Measurements from ENCODE around the gene CCDC6.
"Not testable (repeated sequence)": the region's sequence is repeated elsewhere in the genome, so short reads cannot be mapped to it uniquely, and the experiment has no call there.

CCDC6 gene

DNA sequence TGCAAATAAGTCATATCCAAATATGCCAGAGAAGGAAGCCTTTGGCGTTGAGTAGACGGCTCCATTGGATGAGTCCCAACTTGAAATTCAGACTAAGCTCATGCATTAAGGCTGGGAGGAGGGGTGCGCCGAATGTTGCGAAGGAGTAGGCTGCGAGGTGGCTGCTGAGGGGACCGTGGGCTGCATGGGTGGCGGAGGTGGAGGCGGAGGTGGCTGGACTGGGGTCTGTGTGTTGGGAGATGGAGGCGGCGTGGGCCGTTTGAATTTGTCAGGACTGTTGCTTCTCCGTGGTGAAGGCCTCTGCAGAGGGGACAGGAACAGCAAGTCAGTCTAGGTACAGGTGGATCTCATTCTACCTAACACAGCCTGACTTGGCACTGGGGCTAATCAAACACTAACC lies 113.5 kb downstream of the CCDC6 start:
- Histone ChIP-seq H3K27ac (ENCODE audit: extremely low read depth, low read depth, low read length) (no peak overlapping the region), H3K4me3 (ENCODE audit: low read depth, low read length) (no peak overlapping the region), H3K36me3 (ENCODE audit: control insufficient read depth in 2 of 2, insufficient read depth in 1 of 2, low read length in 2 of 2) (peaks cover 14 to 36% of the 10 kb centered on the region in 2 experiments), H3K9me3 (ENCODE audit: control insufficient read depth, insufficient read depth, low read depth, low read length) (no peaks in the 10 kb centered on the region), H3K4me1 (ENCODE audit: control insufficient read depth, insufficient read depth, low read length) (no peaks in the 10 kb centered on the region)
- no peak for TF ChIP-seq ZNF48 (tag by site-specific recombination; IDR thresholded peaks at IDR 0.05)
- peak; percentile 47; the same call in 1 of the 2 replicates for TF ChIP-seq EGR2 (tag by site-specific recombination; IDR thresholded peaks at IDR 0.05; ENCODE audit: low read depth)
- peak; percentile 39; the same call in 1 of the 2 replicates for TF ChIP-seq ZFHX2 (tag by site-specific recombination; conservative IDR thresholded peaks at IDR 0.05)
- TF ChIP-seq SCRT2 (tag by site-specific recombination; IDR thresholded peaks at IDR 0.05), result no peak
- ChIA-PET CTCF (no interaction called here), POLR2A (no interaction called here)

DNA sequence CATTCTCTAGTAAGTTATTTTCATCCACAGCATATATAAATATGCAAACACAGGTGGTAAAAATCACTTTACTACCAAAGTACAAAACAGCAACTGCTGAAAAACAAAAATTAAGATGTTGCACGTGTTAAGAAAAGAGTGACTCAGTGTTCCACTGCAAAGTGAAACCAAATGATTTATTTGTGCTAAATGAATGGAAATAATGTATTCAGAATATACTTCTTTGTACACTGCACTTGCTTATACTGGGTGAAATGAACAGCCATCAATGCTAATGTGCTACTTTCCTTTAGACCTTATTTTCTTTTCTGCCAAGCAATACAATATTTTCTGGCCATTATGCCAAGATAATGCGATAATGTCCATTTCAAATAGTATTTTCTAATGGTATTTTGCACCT lies 114.8 kb downstream of the CCDC6 start:
- no peaks in the 10 kb centered on the region for H3K4me1 ChIP-seq (ENCODE audit: control insufficient read depth, insufficient read depth, low read length)
- no peak overlapping the region for H3K4me3 ChIP-seq (ENCODE audit: low read depth, low read length)
- no peak for TF ChIP-seq ZNF792 (tag by site-specific recombination; IDR thresholded peaks at IDR 0.05)
- no peak for TF ChIP-seq ZNF19 (tag by site-specific recombination; IDR thresholded peaks at IDR 0.05; ENCODE audit: low read depth)
- no peak for TF ChIP-seq ZNF677 (tag by site-specific recombination; IDR thresholded peaks at IDR 0.05)
- TF ChIP-seq ZFP37 (tag by site-specific recombination; IDR thresholded peaks at IDR 0.05), result no peak
- TF ChIP-seq, protein P1, sequence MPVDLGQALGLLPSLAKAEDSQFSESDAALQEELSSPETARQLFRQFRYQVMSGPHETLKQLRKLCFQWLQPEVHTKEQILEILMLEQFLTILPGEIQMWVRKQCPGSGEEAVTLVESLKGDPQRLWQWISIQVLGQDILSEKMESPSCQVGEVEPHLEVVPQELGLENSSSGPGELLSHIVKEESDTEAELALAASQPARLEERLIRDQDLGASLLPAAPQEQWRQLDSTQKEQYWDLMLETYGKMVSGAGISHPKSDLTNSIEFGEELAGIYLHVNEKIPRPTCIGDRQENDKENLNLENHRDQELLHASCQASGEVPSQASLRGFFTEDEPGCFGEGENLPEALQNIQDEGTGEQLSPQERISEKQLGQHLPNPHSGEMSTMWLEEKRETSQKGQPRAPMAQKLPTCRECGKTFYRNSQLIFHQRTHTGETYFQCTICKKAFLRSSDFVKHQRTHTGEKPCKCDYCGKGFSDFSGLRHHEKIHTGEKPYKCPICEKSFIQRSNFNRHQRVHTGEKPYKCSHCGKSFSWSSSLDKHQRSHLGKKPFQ (tag by site-specific recombination; IDR thresholded peaks at IDR 0.05), result no peak
- no peak for TF ChIP-seq ZNF510 (tag by site-specific recombination; IDR thresholded peaks at IDR 0.05; ENCODE audit: insufficient replicate concordance)
- no peak for TF ChIP-seq ZNF670 (tag by site-specific recombination; IDR thresholded peaks at IDR 0.05; ENCODE audit: low read depth)
- no peak for TF ChIP-seq ZNF266 (tag by site-specific recombination; IDR thresholded peaks at IDR 0.05; ENCODE audit: low read depth)
- no peak for TF ChIP-seq ZNF157 (tag by site-specific recombination; IDR thresholded peaks at IDR 0.05)
- TF ChIP-seq ZNF843 (tag by site-specific recombination; IDR thresholded peaks at IDR 0.05), result no peak
- TF ChIP-seq ZNF423 (tag by site-specific recombination; IDR thresholded peaks at IDR 0.05), result no peak
- TF ChIP-seq IKZF3 (tag by site-specific recombination; IDR thresholded peaks at IDR 0.05), result no peak
- no peak for TF ChIP-seq BCL11A (tag by site-specific recombination; IDR thresholded peaks at IDR 0.05; ENCODE audit: low read depth)
- no peak for TF ChIP-seq ZNF521 (tag by site-specific recombination; IDR thresholded peaks at IDR 0.05)
- no peak for TF ChIP-seq ZNF302 (tag by site-specific recombination; IDR thresholded peaks at IDR 0.05; ENCODE audit: low read depth)
- no peak for TF ChIP-seq MEIS1 (CRISPR knock-in tag; IDR thresholded peaks at IDR 0.05; ENCODE audit: borderline replicate concordance)
- TF ChIP-seq, protein P2, sequence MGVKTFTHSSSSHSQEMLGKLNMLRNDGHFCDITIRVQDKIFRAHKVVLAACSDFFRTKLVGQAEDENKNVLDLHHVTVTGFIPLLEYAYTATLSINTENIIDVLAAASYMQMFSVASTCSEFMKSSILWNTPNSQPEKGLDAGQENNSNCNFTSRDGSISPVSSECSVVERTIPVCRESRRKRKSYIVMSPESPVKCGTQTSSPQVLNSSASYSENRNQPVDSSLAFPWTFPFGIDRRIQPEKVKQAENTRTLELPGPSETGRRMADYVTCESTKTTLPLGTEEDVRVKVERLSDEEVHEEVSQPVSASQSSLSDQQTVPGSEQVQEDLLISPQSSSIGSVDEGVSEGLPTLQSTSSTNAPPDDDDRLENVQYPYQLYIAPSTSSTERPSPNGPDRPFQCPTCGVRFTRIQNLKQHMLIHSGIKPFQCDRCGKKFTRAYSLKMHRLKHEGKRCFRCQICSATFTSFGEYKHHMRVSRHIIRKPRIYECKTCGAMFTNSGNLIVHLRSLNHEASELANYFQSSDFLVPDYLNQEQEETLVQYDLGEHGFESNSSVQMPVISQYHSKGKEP (tag by site-specific recombination; IDR thresholded peaks at IDR 0.05), result no peak
- TF ChIP-seq, protein P3, sequence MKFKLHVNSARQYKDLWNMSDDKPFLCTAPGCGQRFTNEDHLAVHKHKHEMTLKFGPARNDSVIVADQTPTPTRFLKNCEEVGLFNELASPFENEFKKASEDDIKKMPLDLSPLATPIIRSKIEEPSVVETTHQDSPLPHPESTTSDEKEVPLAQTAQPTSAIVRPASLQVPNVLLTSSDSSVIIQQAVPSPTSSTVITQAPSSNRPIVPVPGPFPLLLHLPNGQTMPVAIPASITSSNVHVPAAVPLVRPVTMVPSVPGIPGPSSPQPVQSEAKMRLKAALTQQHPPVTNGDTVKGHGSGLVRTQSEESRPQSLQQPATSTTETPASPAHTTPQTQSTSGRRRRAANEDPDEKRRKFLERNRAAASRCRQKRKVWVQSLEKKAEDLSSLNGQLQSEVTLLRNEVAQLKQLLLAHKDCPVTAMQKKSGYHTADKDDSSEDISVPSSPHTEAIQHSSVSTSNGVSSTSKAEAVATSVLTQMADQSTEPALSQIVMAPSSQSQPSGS (tag by site-specific recombination; IDR thresholded peaks at IDR 0.05; ENCODE audit: low read depth), result no peak
- no peak for TF ChIP-seq ZNF785 (tag by site-specific recombination; IDR thresholded peaks at IDR 0.05)
- no peak for TF ChIP-seq OVOL3 (tag by site-specific recombination; IDR thresholded peaks at IDR 0.05)
- ChIA-PET POLR2A (no interaction called here), CTCF (no interaction called here)
- H3K36me3 ChIP-seq (ENCODE audit: control insufficient read depth in 2 of 2, insufficient read depth in 1 of 2, low read length in 2 of 2), result peaks cover 14 to 33% of the 10 kb centered on the region in 2 experiments
- no peaks in the 10 kb centered on the region for H3K9me3 ChIP-seq (ENCODE audit: control insufficient read depth, insufficient read depth, low read depth, low read length)
- H3K27ac ChIP-seq (ENCODE audit: extremely low read depth, low read depth, low read length), result no peak overlapping the region

DNA sequence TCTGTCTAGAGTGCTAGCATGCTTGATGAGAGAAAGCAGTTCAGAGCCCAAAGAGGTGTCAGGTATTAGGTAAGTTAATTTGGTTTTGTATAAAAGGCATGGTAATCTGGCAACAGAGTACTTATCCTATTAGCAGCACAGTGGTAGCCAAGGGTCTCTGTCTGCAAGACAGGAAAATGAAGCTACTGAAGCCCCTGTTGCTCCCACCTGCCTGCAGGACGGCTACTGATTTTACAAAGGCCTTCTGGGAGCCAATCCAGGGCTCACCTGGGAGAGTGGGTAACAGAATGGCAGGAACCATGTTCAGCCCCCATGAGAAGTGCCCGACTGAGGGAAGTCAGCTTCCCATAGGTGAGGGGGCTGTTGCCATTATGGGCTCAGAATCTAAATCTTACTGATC lies 116.3 kb downstream of the CCDC6 start:
- H3K4me1 ChIP-seq (ENCODE audit: control insufficient read depth, insufficient read depth, low read length); POLR2A ChIA-PET; H3K27ac ChIP-seq (ENCODE audit: extremely low read depth, low read depth, low read length); CTCF ChIA-PET; H3K4me3 ChIP-seq (ENCODE audit: low read depth, low read length); H3K9me3 ChIP-seq (ENCODE audit: control insufficient read depth, insufficient read depth, low read depth, low read length): not testable (repeated sequence)
- peaks cover 14 to 33% of the 10 kb centered on the region in 2 experiments for H3K36me3 ChIP-seq (ENCODE audit: control insufficient read depth in 2 of 2, insufficient read depth in 1 of 2, low read length in 2 of 2)

DNA sequence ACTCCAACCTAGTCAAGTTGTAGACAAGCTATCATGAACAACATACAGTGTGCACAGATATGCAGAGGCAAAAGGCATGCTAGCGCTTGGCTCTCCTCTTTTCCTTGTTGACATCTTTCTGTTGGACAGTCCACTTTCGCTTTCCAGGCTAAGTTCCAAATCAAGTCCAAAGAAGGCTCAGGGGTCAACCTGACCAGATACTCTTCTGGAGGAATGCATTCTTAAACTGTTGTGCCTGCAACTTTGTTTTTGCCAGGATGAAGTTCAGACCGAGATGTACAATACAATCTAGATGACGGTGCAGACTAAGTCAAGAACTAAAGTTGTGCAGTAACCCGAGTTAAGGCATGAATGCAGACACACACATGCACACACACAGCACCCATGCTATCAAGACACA lies 117.4 kb downstream of the CCDC6 start:
- H3K9me3 ChIP-seq (ENCODE audit: control insufficient read depth, insufficient read depth, low read depth, low read length); POLR2A ChIA-PET; CTCF ChIA-PET; H3K4me3 ChIP-seq (ENCODE audit: low read depth, low read length); H3K27ac ChIP-seq (ENCODE audit: extremely low read depth, low read depth, low read length); H3K4me1 ChIP-seq (ENCODE audit: control insufficient read depth, insufficient read depth, low read length): not testable (repeated sequence)
- H3K36me3 ChIP-seq (ENCODE audit: control insufficient read depth in 2 of 2, insufficient read depth in 1 of 2, low read length in 2 of 2), result peaks cover 14 to 24% of the 10 kb centered on the region in 2 experiments

DNA sequence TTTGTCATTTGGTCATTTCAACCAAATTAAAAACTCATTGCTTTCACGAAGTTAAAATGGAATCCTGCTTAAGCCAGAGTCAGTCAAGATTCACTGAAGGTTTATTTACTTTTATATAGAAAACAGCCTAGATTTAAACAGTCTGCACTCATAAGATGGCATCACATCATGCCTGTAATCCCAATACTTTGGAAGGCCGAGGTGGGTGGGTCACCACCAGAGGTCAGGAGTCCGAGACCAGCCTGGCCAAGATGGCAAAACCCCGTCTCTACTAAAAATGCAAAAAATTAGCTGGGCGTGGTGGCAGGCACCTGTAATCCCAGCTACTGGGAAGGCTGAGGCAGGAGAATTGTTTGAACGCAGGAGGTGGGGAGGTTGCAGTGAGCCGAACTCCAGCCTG lies 119.3 kb downstream of the CCDC6 start:
- CTCF ChIA-PET, POLR2A ChIA-PET: not testable (repeated sequence)

More for the DNA sequence above, 119.3 kb downstream of the CCDC6 start:
- not testable (repeated sequence) for H3K9me3 ChIP-seq (ENCODE audit: control insufficient read depth, insufficient read depth, low read depth, low read length); H3K4me1 ChIP-seq (ENCODE audit: control insufficient read depth, insufficient read depth, low read length); H3K27ac ChIP-seq (ENCODE audit: extremely low read depth, low read depth, low read length); H3K36me3 ChIP-seq (ENCODE audit: control insufficient read depth in 2 of 2, insufficient read depth in 1 of 2, low read length in 2 of 2); H3K4me3 ChIP-seq (ENCODE audit: low read depth, low read length)
